OCI-LY3 (cell line): ENCODE data around the gene PTPRT.

Experiments
- H2AFZ ChIP-seq: fragments of 200-600, 300-600 bp; shearing (Covaris generic); 2 replicates; pipeline ENCODE4 v1.6.0; 2014; ENCODE audit warnings: antibody characterized with exemption, low read depth, low read length
- H3K27ac ChIP-seq: fragments of 200-600, 300-600 bp; sonication (generic); 2 replicates; pipeline ENCODE4 v1.5.1; 2014; ENCODE audit warnings: mild to moderate bottlenecking, low read length, moderate library complexity, mixed read lengths
- H3K27me3 ChIP-seq: fragments of 200-600, 300-600 bp; sonication (generic); 2 replicates; pipeline ENCODE4 v1.6.1; 2014; ENCODE audit warnings: low read depth, low read length, mixed read lengths
- H3K36me3 ChIP-seq: fragments of 200-600, 300-600 bp; sonication (generic); replicated peaks from 2 replicates; pipeline ENCODE3; 2014; ENCODE audit warnings: low read depth, low read length, mixed read lengths
- H3K4me1 ChIP-seq: fragments of 300-600, 200-600 bp; sonication (generic); 2 replicates; pipeline ENCODE4 v1.6.1; 2014; ENCODE audit warnings: low read length, mixed read lengths
- H3K4me2 ChIP-seq: fragments of 200-600, 300-600 bp; sonication (generic); 2 replicates; pipeline ENCODE4 v1.6.1; 2014; ENCODE audit warnings: low read length, mixed read lengths
- H3K4me3 ChIP-seq: fragments of 300-600, 200-600 bp; sonication (generic); 2 replicates; pipeline ENCODE4 v1.5.1; 2014; ENCODE audit warnings: antibody characterized with exemption, mild to moderate bottlenecking, low read length, moderate library complexity
- H3K79me2 ChIP-seq: fragments of 300-600, 200-600 bp; shearing (Covaris generic); 2 replicates; pipeline ENCODE4 v1.6.1; 2014; ENCODE audit warnings: mild to moderate bottlenecking, low read length, mixed read lengths
- H3K9ac ChIP-seq: fragments of 300-600, 200-600 bp; shearing (Covaris generic); 2 replicates; pipeline ENCODE4 v1.6.0; 2014; ENCODE audit warnings: mild to moderate bottlenecking, low read length, moderate library complexity
- H3K9me3 ChIP-seq: fragments of 200-600, 300-600 bp; shearing (Covaris generic); 2 replicates; pipeline ENCODE4 v1.6.1; 2014; ENCODE audit warnings: low read length, mixed read lengths; ENCODE audit not compliant: insufficient read depth
- H4K20me1 ChIP-seq: fragments of 200-600, 300-600 bp; sonication (generic); 2 replicates; pipeline ENCODE4 v1.6.1; 2016; ENCODE audit warnings: low read length, mixed read lengths; ENCODE audit not compliant: insufficient read depth
- CTCF ChIP-seq: fragments of 200-600, 300-600 bp; sonication (generic); IDR thresholded peaks from 2 replicates; pipeline ENCODE4 v1.5.1; 2014; ENCODE audit warnings: antibody characterized with exemption, low read length, low read depth
- EZH2phosphoT487 ChIP-seq: fragments of 200-600 bp; shearing (Covaris generic); IDR thresholded peaks from 2 replicates; pipeline ENCODE4 v1.6.1; 2018; ENCODE audit warnings: antibody characterized with exemption, mixed run types, low read depth

PTPRT gene

DNA sequence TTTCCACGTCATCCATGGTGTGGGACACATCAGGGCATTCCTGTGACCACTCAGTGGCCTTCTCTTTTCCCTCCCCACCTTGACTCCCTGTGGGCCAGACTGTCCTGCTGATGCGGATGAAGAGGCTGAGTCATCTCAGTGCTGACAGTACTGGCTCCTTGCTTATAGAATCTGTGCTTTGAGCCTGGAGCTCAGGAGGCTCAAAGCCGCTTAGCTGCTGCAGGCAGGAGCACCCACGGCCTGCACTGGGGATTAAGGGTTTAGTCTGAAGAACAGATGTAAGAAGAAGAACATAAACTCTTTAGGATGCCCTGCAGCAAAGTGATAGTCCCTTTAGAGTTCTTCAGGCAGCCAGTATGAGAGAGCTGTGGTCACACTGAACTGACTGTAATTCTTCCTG, 929.5 kb downstream of the PTPRT start:
- no peaks in the 10 kb centered on the region for H3K79me2 ChIP-seq
- H3K4me1 ChIP-seq = no peaks in the 10 kb centered on the region
- no peak overlapping the region for H3K4me2 ChIP-seq
- H3K27ac ChIP-seq = no peak overlapping the region
- no peak overlapping the region for H2AFZ ChIP-seq
- no peaks in the 10 kb centered on the region for H4K20me1 ChIP-seq
- no peak overlapping the region for H3K9ac ChIP-seq
- no peaks in the 10 kb centered on the region for H3K36me3 ChIP-seq
- peaks cover 9% of the 10 kb centered on the region; the same call in 1 of the 2 replicates for H3K27me3 ChIP-seq
- no peak for TF ChIP-seq EZH2phosphoT487
- TF ChIP-seq CTCF = no peak
- no peak overlapping the region for H3K4me3 ChIP-seq
- no peaks in the 10 kb centered on the region for H3K9me3 ChIP-seq

DNA sequence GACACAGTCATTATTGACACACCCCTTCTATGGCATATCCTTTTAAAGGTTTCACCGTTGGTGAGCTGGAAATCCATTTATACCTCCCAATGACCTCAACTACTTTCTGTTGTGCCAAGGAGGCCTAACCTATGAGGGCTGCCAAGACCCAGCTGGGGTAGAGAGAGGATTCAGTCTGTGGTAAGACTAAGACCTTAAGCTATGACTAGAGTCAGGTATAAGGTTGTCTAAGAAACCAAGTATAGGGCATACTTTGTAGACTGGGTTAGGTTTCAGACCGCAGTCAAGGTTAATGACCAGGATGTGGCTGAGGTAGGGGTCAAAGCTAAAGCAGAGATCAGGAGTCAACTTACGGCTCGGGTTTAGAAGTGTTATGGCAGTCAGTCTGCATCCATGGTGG, 930.3 kb downstream of the PTPRT start:
- H3K27me3 ChIP-seq = peaks cover 9% of the 10 kb centered on the region; the same call in 1 of the 2 replicates
- H3K4me2 ChIP-seq = no peak overlapping the region
- no peaks in the 10 kb centered on the region for H3K4me1 ChIP-seq
- no peaks in the 10 kb centered on the region for H3K36me3 ChIP-seq
- H3K27ac ChIP-seq = no peak overlapping the region
- TF ChIP-seq EZH2phosphoT487 (no peak), CTCF (no peak)
- no peaks in the 10 kb centered on the region for H3K9me3 ChIP-seq
- H2AFZ ChIP-seq = no peak overlapping the region
- H3K9ac ChIP-seq = no peak overlapping the region
- no peaks in the 10 kb centered on the region for H3K79me2 ChIP-seq
- no peaks in the 10 kb centered on the region for H4K20me1 ChIP-seq
- no peak overlapping the region for H3K4me3 ChIP-seq

DNA sequence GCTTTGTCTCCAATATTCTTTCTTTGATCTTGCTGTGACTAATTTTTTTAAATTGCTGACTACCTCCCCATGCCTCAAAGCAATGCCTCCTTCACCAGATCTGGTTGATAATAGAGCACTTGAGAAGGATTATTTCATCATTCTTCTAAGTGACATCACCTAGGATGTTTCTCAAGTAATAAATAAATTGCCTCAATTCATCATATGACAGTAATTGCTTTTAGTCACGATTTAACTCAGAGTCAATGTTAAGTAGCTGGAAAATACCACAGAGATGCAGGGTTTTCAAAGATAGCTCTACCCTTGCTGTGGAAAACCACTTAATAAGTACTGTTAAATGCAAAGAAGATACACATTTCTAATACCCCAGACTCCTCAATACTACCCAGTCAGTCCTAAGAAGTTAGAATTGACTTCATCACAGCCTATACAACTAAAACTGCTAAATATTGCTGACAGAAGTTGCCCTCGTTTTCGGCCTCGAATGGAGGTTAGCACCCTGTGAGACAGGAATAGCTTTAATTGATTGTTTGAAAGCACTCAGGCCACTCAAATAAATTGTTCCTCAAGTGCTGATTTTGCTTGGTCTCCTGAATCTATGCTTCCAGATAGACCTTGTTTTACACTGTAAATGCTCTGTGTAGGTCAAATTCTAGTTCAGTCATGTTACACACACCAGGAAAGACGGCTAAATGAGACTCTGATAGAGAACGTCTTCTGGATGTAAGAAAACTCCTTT, 931.0 kb downstream of the PTPRT start:
- no peak overlapping the region for H2AFZ ChIP-seq
- TF ChIP-seq CTCF = no peak
- no peak overlapping the region for H3K9ac ChIP-seq
- no peak overlapping the region for H3K27ac ChIP-seq
- no peak overlapping the region for H3K4me3 ChIP-seq
- no peak overlapping the region for H3K4me2 ChIP-seq
- no peaks in the 10 kb centered on the region for H4K20me1 ChIP-seq
- H3K4me1 ChIP-seq = no peaks in the 10 kb centered on the region
- H3K79me2 ChIP-seq = no peaks in the 10 kb centered on the region
- H3K36me3 ChIP-seq = no peaks in the 10 kb centered on the region
- H3K27me3 ChIP-seq = peaks cover 9% of the 10 kb centered on the region; the same call in 1 of the 2 replicates
- no peaks in the 10 kb centered on the region for H3K9me3 ChIP-seq

- H3K4me3 ChIP-seq = no peak overlapping the region
- H3K9me3 ChIP-seq = no peaks in the 10 kb centered on the region
- H3K4me1 ChIP-seq = no peaks in the 10 kb centered on the region
- H3K4me2 ChIP-seq = no peak overlapping the region
- no peak overlapping the region for H3K27ac ChIP-seq
- no peaks in the 10 kb centered on the region for H4K20me1 ChIP-seq
- TF ChIP-seq CTCF (no peak), EZH2phosphoT487 (no peak)
- H2AFZ ChIP-seq = no peak overlapping the region
- H3K27me3 ChIP-seq = peaks cover 19% of the 10 kb centered on the region; the same call in 1 of the 2 replicates
- no peak overlapping the region for H3K9ac ChIP-seq
- no peaks in the 10 kb centered on the region for H3K79me2 ChIP-seq
- H3K36me3 ChIP-seq = no peaks in the 10 kb centered on the region
Observed at GRCh38 chr20:42255821-42256220, 933.9 kb downstream of the PTPRT start.
